Stimulated activated naive CD8-positive, alpha-beta T cell treated with anti-CD3 and anti-CD28 coated beads, Interleukin-15, amount 100 ng/mL, for 72 hours (primary cell): ENCODE measurements around the gene DNPH1.
A peak's percentile ranks its signal among the peaks of the same experiment; 100 is the strongest.

Experiments used
- ATAC-seq: fragments of 150-1000 bp; cut with Tn5 transposase; 2 replicates; pipeline ENCODE4 v1.10.0; 2021; ENCODE audit warnings: mild to moderate bottlenecking, moderate library complexity
- DNase-seq, 2 donors: peaks; one replicate each; pipeline ENCODE4 v3.0.0; 2021 to 2022
- H3K27ac Mint-ChIP-seq, 2 donors: one replicate each; pipeline ENCODE4 v1.8.0; 2022; ENCODE audit warnings: mild to moderate bottlenecking in 2 of 2, mixed read lengths in 2 of 2, moderate library complexity in 2 of 2
- H3K27me3 Mint-ChIP-seq: one replicate; pipeline ENCODE4 v1.8.0; 2022; ENCODE audit warnings: mixed read lengths
- H3K4me1 Mint-ChIP-seq: one replicate; pipeline ENCODE4 v1.8.0; 2022; ENCODE audit warnings: mild to moderate bottlenecking, mixed read lengths
- H3K4me3 Mint-ChIP-seq, 2 donors: one replicate each; pipeline ENCODE4 v1.8.0; 2022; ENCODE audit warnings: mild to moderate bottlenecking in 2 of 2, mixed read lengths in 2 of 2, moderate library complexity in 1 of 2
- H3K9me3 Mint-ChIP-seq, 2 donors: one replicate each; pipeline ENCODE4 v1.8.0; 2022; ENCODE audit warnings: mixed read lengths in 2 of 2

Gene DNPH1

DNA sequence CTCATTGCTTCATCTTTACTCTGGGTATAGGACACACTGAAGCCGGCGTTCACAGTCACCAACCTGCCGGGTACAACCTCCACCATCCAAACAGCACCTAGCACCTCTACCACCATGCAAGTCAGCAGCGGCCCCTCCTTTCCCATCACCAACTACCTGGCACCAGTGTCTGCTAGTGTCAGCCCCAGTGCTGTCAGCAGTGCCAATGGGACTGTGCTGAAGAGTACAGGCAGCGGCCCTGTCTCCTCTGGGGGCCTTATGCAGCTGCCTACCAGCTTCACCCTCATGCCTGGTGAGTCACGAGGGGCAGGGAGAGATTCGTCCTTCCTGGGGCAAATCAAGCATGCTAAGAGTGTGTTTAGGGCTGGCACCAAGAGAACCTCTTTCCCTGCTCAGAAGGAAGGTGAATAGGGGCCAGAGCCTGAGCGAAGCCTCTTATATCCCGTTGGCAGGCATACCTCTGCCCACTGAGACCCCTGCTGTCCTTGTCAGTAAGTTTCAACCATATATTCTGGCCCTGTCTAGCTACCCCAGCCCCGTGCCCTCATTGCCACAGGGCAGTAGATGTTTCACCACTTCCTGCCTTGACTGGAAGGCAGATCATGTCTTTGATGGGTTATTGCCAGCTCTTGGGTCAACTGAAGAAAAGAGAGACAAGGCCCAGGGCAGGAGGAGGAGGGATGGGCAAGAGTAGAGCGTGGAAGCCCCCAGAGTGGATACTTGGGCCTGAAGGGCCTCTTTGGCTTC, 53.4 kb downstream of the DNPH1 start:
- peaks cover 49% of the 10 kb centered on the region for H3K4me1 Mint-ChIP-seq

More for the DNA sequence above, 53.4 kb downstream of the DNPH1 start:
- ATAC-seq = no peak
- DNase-seq = no peak
- peak overlapping the region; percentile 19 to 92 for H3K27ac Mint-ChIP-seq
- no peaks in the 10 kb centered on the region for H3K27me3 Mint-ChIP-seq
- no peaks in the 10 kb centered on the region for H3K9me3 Mint-ChIP-seq
- H3K4me3 Mint-ChIP-seq = no peak overlapping the region
